Adrenal gland (tissue), 5 donors: Measurements from ENCODE around the gene E2F7.

Experiments used
- POLR2A ChIP-seq, 2 donors: fragments of 450-650 bp; IDR thresholded peaks; one replicate each; pipeline ENCODE4 v1.6.1; 2017; ENCODE audit warnings: antibody characterized with exemption in 2 of 2, mild to moderate bottlenecking in 2 of 2, moderate library complexity in 1 of 2
- TF ChIP-seq, protein P1 (sequence below), 6 experiments: fragments of 450-650 bp in 4 of 6; fragments of 200-600 bp in 2 of 6; sonication (generic) in 1 of 6; IDR thresholded peaks; 1 replicate in 5 of 6; 2 replicates in 1 of 6; pipeline versions ENCODE4 v1.5.1 to v1.8.0; 2016 to 2021; ENCODE audit warnings: antibody characterized with exemption in 6 of 6, mild to moderate bottlenecking in 2 of 6, moderate library complexity in 1 of 6
- donor health status: DM: no; HTN: no; CAD: no.

DNA sequence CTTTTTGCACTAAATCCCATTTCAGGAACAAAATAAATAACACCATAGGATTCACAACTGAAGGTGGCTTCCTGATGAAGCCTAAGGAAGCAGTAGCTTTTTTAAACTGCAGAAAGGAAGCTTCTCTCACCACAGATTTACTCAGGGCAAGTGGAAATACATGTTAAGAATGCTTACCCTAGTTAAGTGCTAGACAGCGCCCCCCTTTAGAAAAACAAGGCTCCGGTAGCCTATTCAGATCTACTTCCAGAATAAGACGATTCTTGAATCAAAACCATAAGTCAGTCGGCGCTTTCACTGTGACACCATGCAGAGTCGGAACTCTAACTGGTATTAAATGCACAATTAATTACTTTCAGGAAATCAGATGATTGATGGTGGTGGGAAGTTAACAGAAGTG, 41.9 kb downstream of the E2F7 start:
- TF ChIP-seq, protein P1, sequence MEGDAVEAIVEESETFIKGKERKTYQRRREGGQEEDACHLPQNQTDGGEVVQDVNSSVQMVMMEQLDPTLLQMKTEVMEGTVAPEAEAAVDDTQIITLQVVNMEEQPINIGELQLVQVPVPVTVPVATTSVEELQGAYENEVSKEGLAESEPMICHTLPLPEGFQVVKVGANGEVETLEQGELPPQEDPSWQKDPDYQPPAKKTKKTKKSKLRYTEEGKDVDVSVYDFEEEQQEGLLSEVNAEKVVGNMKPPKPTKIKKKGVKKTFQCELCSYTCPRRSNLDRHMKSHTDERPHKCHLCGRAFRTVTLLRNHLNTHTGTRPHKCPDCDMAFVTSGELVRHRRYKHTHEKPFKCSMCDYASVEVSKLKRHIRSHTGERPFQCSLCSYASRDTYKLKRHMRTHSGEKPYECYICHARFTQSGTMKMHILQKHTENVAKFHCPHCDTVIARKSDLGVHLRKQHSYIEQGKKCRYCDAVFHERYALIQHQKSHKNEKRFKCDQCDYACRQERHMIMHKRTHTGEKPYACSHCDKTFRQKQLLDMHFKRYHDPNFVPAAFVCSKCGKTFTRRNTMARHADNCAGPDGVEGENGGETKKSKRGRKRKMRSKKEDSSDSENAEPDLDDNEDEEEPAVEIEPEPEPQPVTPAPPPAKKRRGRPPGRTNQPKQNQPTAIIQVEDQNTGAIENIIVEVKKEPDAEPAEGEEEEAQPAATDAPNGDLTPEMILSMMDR (IDR thresholded peaks at IDR 0.05): no peak
- no peak for TF ChIP-seq POLR2A (IDR thresholded peaks at IDR 0.05)
